ENCODE measurements around the gene PTPRB. TPM values are rescaled to one million over a fixed set of nuclear protein-coding genes. Genes with fewer than 3 reads are reported as not detected.

Gene PTPRB
- total RNA-seq, 1 experiment from 2014 or later: not detected

DNA sequence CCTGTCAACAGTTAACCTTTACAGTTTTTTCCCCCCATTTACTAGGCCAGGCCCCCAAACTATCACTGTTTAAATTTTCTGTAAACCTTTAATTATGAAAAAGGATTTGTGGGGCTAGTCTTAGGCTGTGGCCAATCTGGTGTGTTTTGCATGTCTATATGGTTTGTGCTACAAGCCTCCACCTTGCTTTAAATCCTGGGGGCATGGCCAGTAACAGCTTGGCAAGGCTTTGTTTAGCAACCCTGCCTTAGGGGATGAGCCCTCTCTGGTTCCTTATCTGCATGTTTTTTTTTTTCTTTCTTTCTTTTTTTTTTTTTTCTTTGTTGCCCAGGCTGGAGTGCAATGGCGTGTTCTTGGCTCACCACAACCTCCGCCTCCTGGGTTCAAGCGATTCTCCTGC is 168.5 kb downstream of the PTPRB start:
- Histone ChIP-seq H3K36me3 (ENCODE audit: insufficient read depth, low read length) (peaks cover 29% of the 10 kb centered on the region), H3K4me3 (ENCODE audit: low read length) (peak overlapping the region; percentile 95), H3K27me3 (ENCODE audit: low read length) (no peaks in the 10 kb centered on the region), H3K4me1 (ENCODE audit: low read length) (peaks cover 42% of the 10 kb centered on the region), H3K79me2 (ENCODE audit: low read length) (peaks cover 55% of the 10 kb centered on the region), H3K27ac (ENCODE audit: low read length) (peak overlapping the region; percentile 88), H3K4me2 (ENCODE audit: low read depth, low read length, poor library complexity, severe bottlenecking) (peak overlapping the region; percentile 98), H3K9me2 (replicated peaks; ENCODE audit: insufficient read depth, low read length) (no peaks in the 10 kb centered on the region), H4K20me1 (ENCODE audit: insufficient read depth, low read depth, low read length) (no peaks in the 10 kb centered on the region), H3K9me3 (ENCODE audit: low read length) (peaks cover 10% of the 10 kb centered on the region), H2AFZ (ENCODE audit: low read length) (no peak overlapping the region), H3K9ac (ENCODE audit: low read length) (peak overlapping the region; percentile 94)
- DNase-seq: peak; percentile 73

DNA sequence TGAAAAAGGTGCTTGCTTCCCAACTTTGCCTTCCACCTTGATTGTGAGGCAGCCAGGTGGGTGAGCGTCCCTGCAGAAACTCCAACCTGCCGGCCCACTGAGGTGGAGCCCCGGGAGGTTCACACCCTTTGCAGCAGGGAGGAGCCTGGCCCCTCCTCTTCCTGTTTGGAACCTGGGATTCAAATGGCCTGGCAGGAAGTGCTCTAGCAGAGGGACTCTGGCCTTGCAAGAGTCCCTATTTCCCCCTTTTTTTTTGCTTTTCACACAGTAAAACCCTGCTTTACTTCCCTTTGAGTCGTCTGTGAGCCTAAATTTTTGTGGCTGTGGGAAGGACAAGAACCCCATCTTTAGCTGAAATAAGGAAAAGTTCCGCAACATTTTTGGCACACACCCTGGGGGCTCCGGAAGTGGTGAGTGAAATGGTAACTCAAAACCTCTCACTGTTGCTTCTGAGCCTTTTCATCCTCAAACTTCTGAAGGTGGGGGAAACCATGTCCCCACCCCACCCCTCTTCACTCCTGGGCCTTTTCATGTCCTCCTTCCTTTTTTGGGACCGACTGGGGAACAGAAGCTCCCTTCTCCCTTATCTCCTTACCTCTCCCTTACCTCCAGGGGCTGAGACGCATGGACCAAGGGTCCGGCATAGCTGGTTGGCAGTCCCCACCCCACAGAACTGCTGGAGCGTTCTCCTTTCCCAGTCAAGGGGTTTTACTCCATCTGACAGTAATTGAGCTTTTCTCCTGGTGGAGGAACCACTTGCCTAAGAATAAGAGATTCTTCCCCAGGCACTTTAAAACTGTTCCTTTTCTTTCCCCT is 169.1 kb downstream of the PTPRB start:
- peak overlapping the region; percentile 98 for H3K4me2 ChIP-seq (ENCODE audit: low read depth, low read length, poor library complexity, severe bottlenecking)
- no peaks in the 10 kb centered on the region for H3K27me3 ChIP-seq (ENCODE audit: low read length)
- peaks cover 35% of the 10 kb centered on the region for H3K36me3 ChIP-seq (ENCODE audit: insufficient read depth, low read length)
- H3K4me3 ChIP-seq (ENCODE audit: low read length): peak overlapping the region; percentile 95
- no peaks in the 10 kb centered on the region for H3K9me2 ChIP-seq (replicated peaks; ENCODE audit: insufficient read depth, low read length)
- H3K4me1 ChIP-seq (ENCODE audit: low read length): peaks cover 42% of the 10 kb centered on the region
- DNase-seq: peak; percentile 93
- H4K20me1 ChIP-seq (ENCODE audit: insufficient read depth, low read depth, low read length): no peaks in the 10 kb centered on the region
- H3K27ac ChIP-seq (ENCODE audit: low read length): peak overlapping the region; percentile 88
- peak overlapping the region; percentile 48; the same call in 1 of the 2 replicates for H2AFZ ChIP-seq (ENCODE audit: low read length)
- H3K79me2 ChIP-seq (ENCODE audit: low read length): peaks cover 54% of the 10 kb centered on the region
- H3K9ac ChIP-seq (ENCODE audit: low read length): peak overlapping the region; percentile 94
- H3K9me3 ChIP-seq (ENCODE audit: low read length): peaks cover 14% of the 10 kb centered on the region

DNA sequence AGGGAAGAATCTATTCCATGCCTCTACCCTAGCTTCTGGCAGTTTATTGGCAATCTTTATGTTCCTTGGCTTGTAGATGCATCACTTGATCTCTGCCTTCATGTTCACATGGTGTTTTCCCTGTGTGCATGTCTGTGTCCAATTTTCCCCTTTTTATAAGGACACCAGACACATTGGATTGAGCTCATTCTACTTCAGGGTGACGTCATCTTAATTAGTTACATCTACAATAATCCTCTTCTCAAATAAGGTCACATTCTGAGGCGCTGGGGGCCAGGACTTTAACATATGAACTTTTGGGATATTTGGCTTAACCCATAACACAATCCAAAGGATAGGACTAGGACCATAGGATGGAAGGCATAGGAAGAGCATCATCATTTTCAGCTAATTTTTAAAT is 169.8 kb downstream of the PTPRB start:
- DNase-seq: no peak
- H3K4me2 ChIP-seq (ENCODE audit: low read depth, low read length, poor library complexity, severe bottlenecking): peak overlapping the region; percentile 98
- peak overlapping the region; percentile 94 for H3K9ac ChIP-seq (ENCODE audit: low read length)

DNA sequence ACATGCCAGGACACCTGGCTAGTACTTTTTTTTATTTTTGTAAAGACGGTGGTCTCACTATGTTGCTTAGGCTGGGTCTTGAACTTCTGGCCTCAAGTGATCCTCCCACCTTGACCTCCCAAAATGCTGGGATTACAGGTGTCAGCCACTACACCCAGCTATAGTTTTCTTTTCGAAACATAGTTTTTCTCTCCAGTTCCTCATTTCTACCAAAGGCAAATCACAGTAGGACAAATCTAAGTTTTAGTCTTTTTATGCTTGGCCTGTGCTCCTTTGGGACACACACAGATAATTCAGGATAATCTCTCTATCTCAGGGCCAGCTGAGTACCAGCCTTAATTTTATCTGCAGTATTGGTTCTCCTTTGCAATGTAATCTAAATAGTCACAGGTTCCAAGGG is 170.5 kb downstream of the PTPRB start:
- Histone ChIP-seq H4K20me1 (ENCODE audit: insufficient read depth, low read depth, low read length) (no peaks in the 10 kb centered on the region), H3K9me3 (ENCODE audit: low read length) (peaks cover 14% of the 10 kb centered on the region), H3K79me2 (ENCODE audit: low read length) (peaks cover 45% of the 10 kb centered on the region), H3K4me2 (ENCODE audit: low read depth, low read length, poor library complexity, severe bottlenecking) (peak overlapping the region; percentile 98), H3K27me3 (ENCODE audit: low read length) (no peaks in the 10 kb centered on the region), H2AFZ (ENCODE audit: low read length) (no peak overlapping the region), H3K4me1 (ENCODE audit: low read length) (peaks cover 42% of the 10 kb centered on the region), H3K4me3 (ENCODE audit: low read length) (no peak overlapping the region), H3K36me3 (ENCODE audit: insufficient read depth, low read length) (peaks cover 40% of the 10 kb centered on the region), H3K27ac (ENCODE audit: low read length) (peak overlapping the region; percentile 88), H3K9ac (ENCODE audit: low read length) (0 out of 2 replicates have a peak overlapping the region, but pooled peaks have one; percentile 11), H3K9me2 (replicated peaks; ENCODE audit: insufficient read depth, low read length) (no peaks in the 10 kb centered on the region)
- DNase-seq: peak; percentile 65

More for the DNA sequence above, 169.8 kb downstream of the PTPRB start:
- H3K79me2 ChIP-seq (ENCODE audit: low read length): peaks cover 48% of the 10 kb centered on the region
- H3K36me3 ChIP-seq (ENCODE audit: insufficient read depth, low read length): peaks cover 35% of the 10 kb centered on the region
- peak overlapping the region; percentile 88 for H3K27ac ChIP-seq (ENCODE audit: low read length)
- peak overlapping the region; percentile 95 for H3K4me3 ChIP-seq (ENCODE audit: low read length)
- H3K9me2 ChIP-seq (replicated peaks; ENCODE audit: insufficient read depth, low read length): no peaks in the 10 kb centered on the region
- H4K20me1 ChIP-seq (ENCODE audit: insufficient read depth, low read depth, low read length): no peaks in the 10 kb centered on the region
- peaks cover 14% of the 10 kb centered on the region for H3K9me3 ChIP-seq (ENCODE audit: low read length)
- H3K27me3 ChIP-seq (ENCODE audit: low read length): no peaks in the 10 kb centered on the region
- H2AFZ ChIP-seq (ENCODE audit: low read length): 0 out of 2 replicates have a peak overlapping the region, but pooled peaks have one; percentile 48
- H3K4me1 ChIP-seq (ENCODE audit: low read length): peaks cover 42% of the 10 kb centered on the region

All from Karpas-422 (cell line).